Gastrocnemius medialis (tissue), 4 donors: ENCODE results near the gene SCN10A.

Experiments used
- POLR2A ChIP-seq, 2 donors: fragments of 450-650 bp; IDR thresholded peaks; one replicate each; pipeline ENCODE4 v1.6.1; 2017; ENCODE audit warnings: antibody characterized with exemption in 2 of 2, mild to moderate bottlenecking in 2 of 2, moderate library complexity in 2 of 2
- TF ChIP-seq, protein P1 (sequence below), 5 experiments: fragments of 450-650 bp in 3 of 5; fragments of 200-600 bp in 2 of 5; sonication (generic) in 2 of 5; IDR thresholded peaks in 4 of 5; conservative IDR thresholded peaks in 1 of 5; 1 replicate in 4 of 5; 2 replicates in 1 of 5; pipeline ENCODE4 v1.5.1; 2016 to 2019; ENCODE audit warnings: antibody characterized with exemption in 5 of 5, mild to moderate bottlenecking in 3 of 5, moderate library complexity in 3 of 5

DNA sequence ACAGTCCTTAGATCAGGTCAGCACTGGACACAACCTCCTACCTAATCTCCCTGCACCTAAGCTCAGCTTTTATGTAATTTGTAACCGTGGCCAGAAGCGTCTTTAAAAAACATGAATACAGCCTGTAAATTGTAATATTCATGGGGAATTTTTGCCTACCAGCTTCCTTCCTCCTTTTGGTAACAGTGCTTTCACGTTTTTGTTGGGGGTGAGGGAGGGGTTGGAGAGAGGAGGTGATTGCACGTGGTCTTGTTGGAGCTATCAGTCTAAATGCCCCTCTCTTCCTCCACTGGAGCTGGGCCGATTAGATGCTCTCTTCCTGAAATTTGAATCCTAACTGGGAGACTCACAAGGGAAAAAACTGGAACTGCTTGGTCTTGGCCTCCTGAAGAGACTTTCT is 131.5 kb downstream of the SCN10A start:
- TF ChIP-seq, protein P1, sequence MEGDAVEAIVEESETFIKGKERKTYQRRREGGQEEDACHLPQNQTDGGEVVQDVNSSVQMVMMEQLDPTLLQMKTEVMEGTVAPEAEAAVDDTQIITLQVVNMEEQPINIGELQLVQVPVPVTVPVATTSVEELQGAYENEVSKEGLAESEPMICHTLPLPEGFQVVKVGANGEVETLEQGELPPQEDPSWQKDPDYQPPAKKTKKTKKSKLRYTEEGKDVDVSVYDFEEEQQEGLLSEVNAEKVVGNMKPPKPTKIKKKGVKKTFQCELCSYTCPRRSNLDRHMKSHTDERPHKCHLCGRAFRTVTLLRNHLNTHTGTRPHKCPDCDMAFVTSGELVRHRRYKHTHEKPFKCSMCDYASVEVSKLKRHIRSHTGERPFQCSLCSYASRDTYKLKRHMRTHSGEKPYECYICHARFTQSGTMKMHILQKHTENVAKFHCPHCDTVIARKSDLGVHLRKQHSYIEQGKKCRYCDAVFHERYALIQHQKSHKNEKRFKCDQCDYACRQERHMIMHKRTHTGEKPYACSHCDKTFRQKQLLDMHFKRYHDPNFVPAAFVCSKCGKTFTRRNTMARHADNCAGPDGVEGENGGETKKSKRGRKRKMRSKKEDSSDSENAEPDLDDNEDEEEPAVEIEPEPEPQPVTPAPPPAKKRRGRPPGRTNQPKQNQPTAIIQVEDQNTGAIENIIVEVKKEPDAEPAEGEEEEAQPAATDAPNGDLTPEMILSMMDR (IDR thresholded peaks at IDR 0.05 in 4 of 5, conservative IDR thresholded peaks at IDR 0.05 in 1 of 5), result no peak
- TF ChIP-seq POLR2A (IDR thresholded peaks at IDR 0.05), result no peak
